GM19240 (cell line): ENCODE measurements around the gene EWSR1.

Experiments
- DNase-seq: peaks from one replicate; pipeline ENCODE4 v3.0.0; 2011; ENCODE audit warnings: low spot score; ENCODE audit not compliant: insufficient read length

The EWSR1 gene

GRCh38 chr22:29302681-29303465, 34.8 kb downstream of the EWSR1 start:
- DNase-seq: no peak

- no peak for DNase-seq
Observed at GRCh38 chr22:29305836-29306174, 37.7 kb downstream of the EWSR1 start.

- DNase-seq: no peak
Observed at GRCh38 chr22:29306175-29306834, 38.2 kb downstream of the EWSR1 start, which contains the start of gene GAS2L1. Gene GAS2L1, plus strand, starts transcription at chr22:29306650. Its CDS starts 1,456 bp downstream, at chr22:29308106.

- DNase-seq: no peak
Observed at GRCh38 chr22:29306835-29307595, 38.9 kb downstream of the EWSR1 start.

GRCh38 chr22:29307596-29308147, 39.6 kb downstream of the EWSR1 start:
- DNase-seq: no peak

- no peak for DNase-seq
Observed at GRCh38 chr22:29308148-29308790, 40.2 kb downstream of the EWSR1 start.

GRCh38 chr22:29308791-29309262, 40.8 kb downstream of the EWSR1 start:
- no peak for DNase-seq

GRCh38 chr22:29309332-29310064, 41.4 kb downstream of the EWSR1 start:
- DNase-seq: no peak

- no peak for DNase-seq
Observed at GRCh38 chr22:29310065-29310862, 42.2 kb downstream of the EWSR1 start.

GRCh38 chr22:29310863-29311339, 42.8 kb downstream of the EWSR1 start:
- no peak for DNase-seq

GRCh38 chr22:29311464-29312217, 43.6 kb downstream of the EWSR1 start:
- no peak for DNase-seq

- DNase-seq: no peak
Observed at GRCh38 chr22:29312218-29313125, 44.4 kb downstream of the EWSR1 start.

GRCh38 chr22:29313126-29313575, 45.1 kb downstream of the EWSR1 start:
- no peak for DNase-seq

- no peak for DNase-seq
Observed at GRCh38 chr22:29313576-29314466, 45.8 kb downstream of the EWSR1 start.

GRCh38 chr22:29314537-29315285, 46.6 kb downstream of the EWSR1 start:
- DNase-seq: no peak
